D341Med (cell line): ENCODE results near the gene CFH.
"Not testable (repeated sequence)": the region's sequence is repeated elsewhere in the genome, so short reads cannot be mapped to it uniquely, and the experiment has no call there.

ENCODE experiments used
- DNase-seq: peaks from one replicate; pipeline ENCODE4 v3.0.0; 2012; ENCODE audit warnings: low spot score

The CFH gene

GRCh38 chr1:196669051-196669450 is 17.2 kb downstream of the CFH start:
- no peak for DNase-seq

- DNase-seq = no peak
Measured at GRCh38 chr1:196669693-196670092, 17.9 kb downstream of the CFH start.

GRCh38 chr1:196674908-196675307 is 23.1 kb downstream of the CFH start:
- no peak for DNase-seq

- DNase-seq = no peak
Measured at GRCh38 chr1:196677781-196678509, 26.1 kb downstream of the CFH start.

GRCh38 chr1:196678510-196678884 is 26.7 kb downstream of the CFH start:
- DNase-seq = no peak

GRCh38 chr1:196680107-196680506 is 28.3 kb downstream of the CFH start:
- DNase-seq = no peak

- no peak for DNase-seq
Measured at GRCh38 chr1:196684476-196684875, 32.6 kb downstream of the CFH start.

- no peak for DNase-seq
Measured at GRCh38 chr1:196685506-196685905, 33.7 kb downstream of the CFH start.

- no peak for DNase-seq
Measured at GRCh38 chr1:196689001-196689400, 37.2 kb downstream of the CFH start.

GRCh38 chr1:196690582-196690981 is 38.7 kb downstream of the CFH start:
- no peak for DNase-seq

GRCh38 chr1:196698993-196699392 is 47.1 kb downstream of the CFH start:
- no peak for DNase-seq

- no peak for DNase-seq
Measured at GRCh38 chr1:196701144-196701543, 49.3 kb downstream of the CFH start.

GRCh38 chr1:196709892-196710291 is 58.0 kb downstream of the CFH start:
- DNase-seq = not testable (repeated sequence)

- DNase-seq = no peak
Measured at GRCh38 chr1:196717868-196718267, 66.0 kb downstream of the CFH start.

GRCh38 chr1:196723325-196724185 is 71.7 kb downstream of the CFH start:
- DNase-seq = peak; percentile 63

GRCh38 chr1:196732526-196732925 is 80.7 kb downstream of the CFH start:
- DNase-seq = no peak

GRCh38 chr1:196733091-196733970 is 81.5 kb downstream of the CFH start:
- no peak for DNase-seq

GRCh38 chr1:196734006-196734405 is 82.2 kb downstream of the CFH start:
- DNase-seq = no peak

- no peak for DNase-seq
Measured at GRCh38 chr1:196734460-196734859, 82.6 kb downstream of the CFH start.

- DNase-seq = no peak
Measured at GRCh38 chr1:196738730-196739129, 86.9 kb downstream of the CFH start.

- peak; percentile 24 for DNase-seq
Measured at GRCh38 chr1:196743244-196743643, 91.4 kb downstream of the CFH start.

- not testable (repeated sequence) for DNase-seq
Measured at GRCh38 chr1:196765019-196765740, 113.3 kb downstream of the CFH start.
